ENCODE data around the gene ADAMTS6.
A peak's percentile ranks its signal among the peaks of the same experiment; 100 is the strongest.

The ADAMTS6 gene

DNA sequence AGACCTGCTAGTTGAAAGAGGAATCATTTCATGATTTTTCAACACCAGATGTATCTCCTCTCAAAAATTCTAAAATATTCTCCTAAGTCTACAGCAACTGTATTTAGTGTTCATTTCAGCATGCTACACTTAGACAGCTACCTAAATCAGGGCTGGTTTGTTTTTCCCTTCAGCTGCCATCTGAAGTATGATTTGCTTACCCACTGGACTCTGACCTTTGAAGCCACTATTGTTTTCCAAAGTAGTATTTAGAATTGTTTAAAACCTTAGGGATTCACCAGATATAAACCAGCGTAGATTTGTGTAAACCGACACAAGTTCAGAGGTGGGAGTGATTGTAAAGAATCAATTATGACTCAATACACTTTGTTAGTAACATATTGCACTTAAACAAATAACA lies 193.1 kb downstream of the ADAMTS6 start:
- no peak for DNase-seq (ENCODE audit: low spot score)
- FAIRE-seq = no peak

- no peak for FAIRE-seq
- no peak for DNase-seq (ENCODE audit: low spot score)
Measured at GRCh38 chr5:65279603-65280002, 202.1 kb downstream of the ADAMTS6 start.

DNA sequence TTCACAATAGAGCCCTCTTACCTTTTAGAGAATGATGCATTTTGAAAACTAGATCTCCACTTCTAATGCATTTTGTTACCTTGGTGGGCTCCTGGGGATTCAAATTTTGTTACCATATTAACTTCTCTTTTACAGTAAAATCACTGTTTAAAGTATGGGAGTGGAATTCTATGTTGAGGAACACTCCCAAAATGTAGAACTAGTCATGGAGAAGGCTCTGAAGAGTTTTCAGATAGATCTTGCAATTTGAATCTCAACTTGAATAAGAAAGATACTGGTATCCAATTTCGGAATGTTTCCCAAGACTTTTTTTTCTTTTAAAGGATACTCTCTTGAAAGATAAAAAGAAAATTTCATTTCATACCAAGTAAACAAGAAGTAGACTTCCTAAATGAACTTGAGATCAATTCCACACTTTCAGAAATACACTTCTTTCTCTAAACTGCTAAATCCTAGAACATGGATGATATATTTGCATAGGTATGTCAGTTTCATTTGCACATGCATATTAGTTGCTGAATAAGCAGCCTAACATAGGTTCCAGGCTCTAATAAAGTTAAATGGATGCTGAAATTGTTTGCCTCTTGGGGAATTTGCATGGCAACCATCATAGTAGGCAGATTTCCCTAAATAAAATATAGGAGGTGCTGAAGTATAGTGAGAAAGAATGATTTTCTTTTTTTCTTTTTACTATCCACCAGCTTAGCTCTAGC lies 205.4 kb downstream of the ADAMTS6 start:
- DNase-seq (ENCODE audit: low spot score) (no peak), FAIRE-seq (no peak)

GRCh38 chr5:65271906-65272305 lies 209.8 kb downstream of the ADAMTS6 start:
- DNase-seq (ENCODE audit: low spot score) (no peak), FAIRE-seq (no peak)

DNA sequence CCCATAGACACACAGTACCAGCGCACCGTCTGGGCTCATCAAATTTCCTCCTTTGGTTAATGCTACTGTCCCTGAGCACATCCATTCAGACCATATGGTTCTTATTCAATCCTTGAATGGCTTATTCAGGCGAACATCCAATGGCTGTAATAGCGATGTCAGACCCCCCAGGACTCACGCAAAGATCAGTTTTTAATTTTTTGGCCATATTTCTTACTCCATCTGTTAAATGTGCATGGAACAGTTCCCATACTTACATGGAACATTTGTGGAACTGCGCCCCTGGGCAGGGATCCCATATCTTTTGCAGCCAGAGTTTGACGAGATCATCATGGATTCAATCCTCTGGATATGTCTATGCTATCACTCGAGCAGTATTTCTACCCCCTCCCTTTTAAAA lies 213.2 kb downstream of the ADAMTS6 start:
- DNase-seq (ENCODE audit: low spot score) = no peak
- no peak for FAIRE-seq

DNA sequence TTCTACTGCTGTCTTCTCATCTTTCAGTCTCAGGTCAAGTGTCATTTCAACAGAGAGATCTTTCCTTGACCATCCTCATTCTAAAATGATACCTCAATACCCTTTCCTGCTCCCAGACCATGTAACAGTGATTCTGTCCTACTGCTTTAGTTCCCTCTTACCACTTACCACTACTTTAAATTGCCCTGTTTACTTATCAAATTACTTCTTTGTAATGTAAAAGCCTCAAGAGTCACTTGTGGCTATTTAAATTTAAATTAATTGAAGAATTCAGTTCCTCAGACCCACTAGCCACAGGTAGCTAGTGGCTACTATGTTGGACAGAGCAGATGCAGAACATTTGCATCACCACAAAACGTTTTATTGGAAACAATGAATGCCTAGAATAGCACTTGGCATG lies 217.3 kb downstream of the ADAMTS6 start:
- DNase-seq (ENCODE audit: low spot score) = no peak
- no peak for FAIRE-seq

- no peak for FAIRE-seq
- DNase-seq (ENCODE audit: low spot score) = no peak
Measured at GRCh38 chr5:65263321-65263720, 218.4 kb downstream of the ADAMTS6 start.

- FAIRE-seq = no peak
Measured at GRCh38 chr5:65262649-65263059, 219.1 kb downstream of the ADAMTS6 start.

DNA sequence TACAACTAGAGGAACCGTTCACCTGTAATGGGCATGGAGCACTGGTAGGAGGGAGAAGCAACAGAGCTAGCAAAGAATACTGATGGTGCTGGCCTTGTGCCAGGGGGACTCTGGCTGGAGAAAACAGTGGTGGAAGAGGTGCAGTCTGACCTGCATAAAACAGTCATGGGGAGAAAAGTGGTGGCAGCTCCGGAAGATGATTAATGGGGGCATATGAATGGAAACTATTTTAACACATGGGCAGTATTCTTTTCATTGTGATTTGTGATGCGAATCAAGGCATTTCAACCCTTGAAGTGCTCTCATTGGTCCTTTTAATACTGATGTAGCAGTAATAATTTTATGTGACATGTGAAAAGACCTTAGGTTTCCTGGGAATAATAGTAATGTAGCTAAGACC lies 219.6 kb downstream of the ADAMTS6 start:
- DNase-seq (ENCODE audit: low spot score) (no peak), FAIRE-seq (no peak)

More at GRCh38 chr5:65262649-65263059, 219.1 kb downstream of the ADAMTS6 start:
- DNase-seq (ENCODE audit: low spot score) = peak; percentile 16

GRCh38 chr5:65261499-65261898 lies 220.2 kb downstream of the ADAMTS6 start:
- DNase-seq (ENCODE audit: low spot score) (no peak), FAIRE-seq (no peak)

DNA sequence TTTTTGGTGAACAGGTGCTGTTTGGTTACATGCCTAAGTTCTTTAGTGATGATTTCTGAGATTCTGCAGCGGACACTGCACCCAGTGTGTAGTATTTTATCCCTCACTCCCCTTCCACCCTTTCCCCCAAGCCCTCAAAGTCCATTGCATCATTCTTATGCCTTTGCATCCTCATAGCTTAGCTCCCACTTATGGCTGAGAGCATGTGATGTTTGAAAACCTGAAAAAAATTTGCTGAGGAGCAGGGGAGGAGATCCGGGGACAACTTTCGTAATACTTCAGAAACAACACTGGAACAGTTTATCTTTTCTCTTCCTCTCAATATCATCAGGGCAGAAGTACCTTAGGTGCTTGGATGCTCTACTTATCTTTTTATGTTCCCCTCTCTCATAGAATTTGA lies 226.4 kb downstream of the ADAMTS6 start:
- DNase-seq (ENCODE audit: low spot score) (no peak), FAIRE-seq (no peak)

DNA sequence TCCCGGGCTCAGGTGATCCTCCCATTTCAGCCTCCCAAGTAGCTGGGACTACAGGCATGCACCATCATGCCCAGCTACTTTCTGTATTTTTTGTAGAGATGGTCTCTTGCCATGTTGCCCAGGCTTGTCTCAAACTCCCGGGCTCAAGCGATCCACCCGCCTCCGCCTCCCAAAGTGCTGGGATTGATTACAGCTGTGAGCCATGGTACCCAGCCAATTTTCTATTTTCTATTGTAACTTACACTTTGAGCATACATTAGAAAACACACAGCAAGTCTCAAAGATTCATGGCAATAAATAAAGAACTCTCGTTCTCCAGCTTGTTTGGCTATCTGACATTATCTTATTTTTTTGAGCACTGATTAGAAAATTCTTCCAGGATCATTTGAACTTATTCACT lies 228.7 kb downstream of the ADAMTS6 start:
- FAIRE-seq (no peak), DNase-seq (ENCODE audit: low spot score) (no peak)

DNA sequence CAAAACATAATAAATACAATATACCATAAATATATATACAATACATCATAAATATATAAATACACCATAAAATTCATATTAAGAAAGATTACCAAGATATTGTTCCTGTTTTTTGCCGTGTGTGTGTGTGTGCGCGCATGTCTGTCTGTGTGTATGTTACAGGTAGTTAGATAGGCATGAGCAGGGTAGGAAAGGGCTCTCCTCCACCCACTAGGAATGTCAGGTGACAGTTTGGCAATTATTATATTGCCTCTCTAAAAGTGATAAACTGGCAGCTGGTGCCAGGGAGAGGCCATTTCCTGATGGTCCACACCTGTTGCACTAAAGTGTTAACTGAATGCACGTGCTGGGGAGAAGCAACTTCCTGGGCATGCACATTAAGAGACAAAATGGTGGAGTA lies 232.8 kb downstream of the ADAMTS6 start:
- FAIRE-seq (no peak), DNase-seq (ENCODE audit: low spot score) (no peak)

DNA sequence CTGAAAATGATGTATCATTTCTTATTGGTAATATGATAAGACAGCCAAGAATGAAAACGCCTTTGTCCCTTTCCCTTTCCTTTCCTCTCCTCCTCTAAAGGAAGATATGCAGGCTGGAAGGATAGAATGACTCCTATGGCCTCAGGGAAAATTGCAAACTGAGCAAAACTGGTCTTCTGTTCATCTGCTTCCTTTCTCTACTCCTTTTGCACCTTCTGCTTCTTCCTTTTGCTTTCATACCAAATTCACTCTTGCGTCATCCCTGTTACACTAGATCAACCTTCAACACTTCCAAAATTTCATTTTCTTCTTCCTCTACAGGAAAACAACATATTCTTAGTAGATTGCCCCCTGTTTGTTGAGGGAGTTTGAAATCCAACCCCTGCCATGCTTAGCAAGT lies 234.1 kb downstream of the ADAMTS6 start:
- FAIRE-seq (no peak), DNase-seq (ENCODE audit: low spot score) (no peak)

DNA sequence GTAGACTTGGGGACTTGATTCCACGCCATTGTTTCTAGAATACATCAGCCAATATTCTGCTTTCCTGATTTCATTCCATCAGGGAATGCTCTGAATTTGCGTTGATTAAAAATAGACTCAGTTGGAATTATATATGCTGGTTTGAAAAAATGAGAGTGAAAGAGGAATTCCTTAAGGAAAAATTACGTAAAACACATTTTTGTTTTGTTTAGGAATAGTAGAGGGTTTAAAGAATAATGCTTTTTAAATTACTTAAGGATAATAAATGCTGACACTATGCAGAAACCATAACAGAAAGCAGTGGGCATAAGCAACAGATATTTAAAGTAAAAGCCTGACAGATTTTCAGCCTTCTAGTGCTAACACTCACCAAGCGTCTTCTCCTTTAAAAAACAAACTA lies 235.0 kb downstream of the ADAMTS6 start:
- DNase-seq (ENCODE audit: low spot score) = no peak
- FAIRE-seq = no peak

DNA sequence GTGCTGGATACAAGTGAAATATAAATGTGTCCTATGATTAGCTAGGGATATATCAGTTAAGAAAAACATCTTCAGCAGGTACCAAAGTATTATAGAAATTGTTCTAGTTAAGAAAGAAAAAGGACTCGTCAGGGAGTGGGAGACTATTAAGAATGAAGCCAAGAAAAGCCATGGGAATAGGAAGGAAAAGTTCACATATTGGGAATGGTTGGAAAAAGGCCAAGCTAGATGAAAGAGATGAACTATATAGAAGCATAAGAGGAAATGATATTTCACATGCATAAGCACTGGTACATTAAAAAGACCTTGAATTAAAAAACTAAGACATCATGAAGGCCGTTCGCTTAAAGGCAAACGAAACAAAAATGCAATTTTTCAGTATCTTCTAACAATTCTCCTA lies 237.7 kb downstream of the ADAMTS6 start:
- DNase-seq (ENCODE audit: low spot score) (no peak), FAIRE-seq (no peak)

DNA sequence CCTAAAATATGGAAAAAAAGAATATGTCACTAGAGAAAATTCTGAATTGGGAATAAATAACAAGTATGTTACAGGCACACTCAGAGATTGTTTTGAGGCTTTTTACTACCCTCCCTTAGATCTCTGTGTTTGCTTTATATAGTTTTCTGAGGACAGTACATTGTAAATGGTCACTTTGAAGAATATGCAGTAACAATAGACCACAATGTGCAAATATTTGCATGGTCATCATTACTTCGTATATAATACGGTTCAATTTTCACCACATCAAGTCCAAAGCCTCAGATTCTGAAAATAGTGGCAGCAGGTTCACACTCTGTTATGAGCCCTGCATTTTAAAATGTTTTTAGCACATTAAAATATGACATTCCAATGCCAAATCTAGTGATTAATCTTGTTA lies 238.6 kb downstream of the ADAMTS6 start:
- no peak for DNase-seq (ENCODE audit: low spot score)
- FAIRE-seq = no peak

GRCh38 chr5:65229841-65230240 lies 251.9 kb downstream of the ADAMTS6 start:
- DNase-seq (ENCODE audit: low spot score) = no peak

DNA sequence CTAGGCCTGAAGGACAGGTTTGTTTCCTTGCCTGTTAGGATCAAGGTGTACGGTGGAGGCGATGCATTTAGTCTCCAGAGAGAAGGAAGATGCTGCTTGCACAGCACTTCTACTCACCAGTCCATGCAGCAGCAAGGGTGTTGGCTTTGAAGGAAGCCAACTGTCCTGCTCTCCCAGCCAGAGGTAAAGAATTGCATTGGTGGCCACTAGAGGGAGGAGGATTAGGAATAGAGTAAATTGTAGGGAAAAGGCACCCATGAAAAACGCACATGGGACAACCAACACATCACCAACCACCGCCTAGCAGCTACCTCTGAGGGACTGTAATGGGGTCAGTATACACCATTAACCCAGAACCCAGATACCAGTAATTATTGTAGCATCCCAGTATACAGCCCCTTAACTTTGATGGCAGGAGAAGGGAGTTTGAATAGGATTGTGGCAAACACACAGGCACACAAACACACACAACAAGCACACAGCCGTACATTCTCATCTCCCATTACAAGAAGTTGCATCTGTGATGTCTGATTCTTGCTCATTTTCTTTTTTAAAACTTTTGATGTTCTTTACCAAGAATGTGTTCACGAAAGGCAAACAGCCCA lies 267.7 kb downstream of the ADAMTS6 start:
- no peak for DNase-seq (ENCODE audit: low spot score)
- no peak for FAIRE-seq

More at GRCh38 chr5:65229841-65230240, 251.9 kb downstream of the ADAMTS6 start:
- no peak for FAIRE-seq

DNA sequence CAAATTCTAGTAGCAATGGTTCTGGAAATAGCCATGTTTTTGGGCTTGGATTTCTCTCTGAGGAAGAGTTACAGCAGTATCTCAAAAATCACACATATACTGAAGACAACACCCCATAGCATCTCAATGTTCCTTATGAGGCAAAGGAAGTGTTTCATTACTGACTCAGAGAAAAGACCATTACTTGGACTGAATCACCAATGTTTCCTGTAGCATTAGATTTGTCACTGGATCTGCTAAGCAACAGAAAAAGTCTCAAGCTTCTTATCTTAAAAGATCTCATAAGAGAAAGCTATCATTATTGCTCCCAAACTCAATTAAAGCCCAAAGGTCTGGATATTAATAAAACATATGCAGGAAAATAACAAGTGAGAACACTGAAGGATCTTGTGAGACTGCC lies 272.4 kb downstream of the ADAMTS6 start:
- DNase-seq (ENCODE audit: low spot score) = peak; percentile 83
- peak; percentile 85 for FAIRE-seq

GRCh38 chr5:65204966-65205365 lies 276.8 kb downstream of the ADAMTS6 start:
- no peak for FAIRE-seq
- DNase-seq (ENCODE audit: low spot score) = no peak

- peak; percentile 79 for DNase-seq (ENCODE audit: low spot score)
- FAIRE-seq = peak; percentile 84
Measured at GRCh38 chr5:65203746-65204145, 278.0 kb downstream of the ADAMTS6 start.

DNA sequence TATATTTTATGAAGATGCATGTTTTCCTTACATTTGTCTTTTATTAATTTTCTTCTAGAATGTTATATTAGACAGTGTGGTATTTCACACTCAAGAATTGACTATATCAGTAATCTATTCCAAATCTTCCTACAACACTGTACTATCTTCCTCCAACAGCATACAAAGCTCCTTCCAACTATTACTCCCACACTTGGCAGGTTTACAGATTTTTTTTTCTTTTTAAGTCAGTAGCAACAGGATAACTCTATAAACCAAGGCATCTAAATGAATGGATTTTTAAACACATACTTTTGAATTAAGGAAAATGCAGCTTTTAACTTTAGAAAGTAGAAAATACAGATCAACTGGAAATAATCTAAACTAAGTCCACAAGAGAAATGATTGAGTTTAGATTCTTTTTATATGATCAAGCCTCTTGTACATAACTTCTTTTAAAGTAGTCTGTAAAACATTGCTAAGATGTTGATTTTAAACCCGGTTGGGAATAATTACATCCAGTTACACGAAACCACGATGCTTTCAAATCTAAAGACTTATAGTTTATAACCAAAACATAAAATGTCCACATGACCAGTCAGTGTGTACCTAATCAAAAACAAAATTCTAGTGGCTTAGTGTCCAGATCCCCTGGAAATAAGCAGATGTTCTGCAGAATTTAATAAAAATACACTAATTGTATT lies 281.6 kb downstream of the ADAMTS6 start:
- FAIRE-seq (peak; percentile 83), DNase-seq (ENCODE audit: low spot score) (peak; percentile 53)
